ENCODE data around the gene CALCOCO1. TPM values are rescaled to one million over a fixed set of nuclear protein-coding genes. Genes with fewer than 3 reads are reported as not detected.

CALCOCO1 gene
- polyA plus RNA-seq, 3 donors, result 60.1 to 238 (median 69.6) TPM

DNA sequence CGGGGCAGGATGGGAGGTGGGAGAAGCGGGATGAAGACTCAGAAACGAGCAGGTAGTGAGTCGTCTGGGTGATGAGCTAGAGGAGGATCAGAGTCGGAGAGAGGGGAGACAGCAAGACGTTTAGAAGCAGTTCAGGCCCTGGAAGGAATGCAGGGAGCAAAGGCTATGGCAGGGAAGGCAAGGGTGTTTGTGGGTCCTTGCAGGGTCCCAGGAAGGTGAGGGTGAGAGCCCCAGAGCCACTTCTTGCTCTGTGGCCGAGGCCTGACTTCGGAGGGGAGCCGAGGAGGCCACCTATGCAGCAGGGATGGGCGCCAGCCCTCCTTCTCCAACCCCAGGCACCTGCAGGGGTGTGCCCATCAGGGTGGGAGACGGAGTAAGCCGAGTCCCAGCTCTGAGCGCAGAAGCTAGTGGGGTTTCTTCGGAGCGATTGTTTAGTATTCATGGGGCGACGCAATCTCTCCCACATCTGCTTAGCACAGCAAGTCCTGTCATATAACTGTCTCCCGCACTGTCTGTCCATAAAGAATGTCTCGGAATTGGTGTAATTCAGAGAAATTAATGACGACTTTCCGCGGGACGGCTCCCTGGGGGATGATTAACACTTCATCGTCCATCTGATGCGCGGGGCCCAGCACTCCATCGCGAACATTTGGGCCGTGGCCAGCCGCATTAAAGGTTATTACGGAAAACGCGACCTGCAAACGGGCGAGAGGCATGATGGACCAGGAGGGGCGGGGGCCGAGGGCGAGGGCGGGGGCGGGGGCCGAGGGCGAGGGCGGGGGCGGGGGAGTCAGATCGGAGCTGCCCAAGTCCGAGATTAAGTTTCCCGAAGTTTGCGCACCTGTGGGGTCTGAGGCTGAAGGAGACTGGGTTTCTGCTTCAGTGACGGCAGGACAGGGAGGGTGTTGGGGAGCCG is 12.2 kb upstream of the CALCOCO1 start:
- Histone ChIP-seq H3K4me1 (ENCODE audit: control insufficient read depth in 1 of 2, insufficient read depth in 2 of 2, low read length in 2 of 2) (peaks cover 0 to 10% of the 10 kb centered on the region in 2 donors), H3K4me3 (replicated peaks in 1 of 3; ENCODE audit: low read depth in 2 of 3, low read length in 3 of 3) (no peak overlapping the region), H3K79me2 (ENCODE audit: insufficient read depth, low read length) (no peaks in the 10 kb centered on the region), H3K27me3 (ENCODE audit: control insufficient read depth in 2 of 2, insufficient read depth in 2 of 2, low read length in 2 of 2) (peaks cover 61 to 85% of the 10 kb centered on the region in 2 donors), H3K27ac (ENCODE audit: low read depth in 1 of 2, low read length in 2 of 2) (no peak overlapping the region), H3K9me3 (replicated peaks in 1 of 2; ENCODE audit: control insufficient read depth in 1 of 2, insufficient read depth in 1 of 2, low read length in 2 of 2) (peaks cover 0 to 36% of the 10 kb centered on the region in 2 donors), H4K20me1 (ENCODE audit: insufficient read depth, low read length) (no peaks in the 10 kb centered on the region), H2AFZ (ENCODE audit: insufficient read depth, low read depth, low read length, poor library complexity, severe bottlenecking) (no peak overlapping the region), H3K36me3 (replicated peaks in 1 of 2; ENCODE audit: control insufficient read depth in 1 of 2, insufficient read depth in 2 of 2, low read length in 2 of 2) (no peaks in the 10 kb centered on the region), H3K4me2 (replicated peaks; ENCODE audit: extremely low read depth, low read length, poor library complexity, severe bottlenecking) (no peak overlapping the region), H3K9ac (ENCODE audit: insufficient read depth, low read length, poor library complexity, severe bottlenecking) (no peak overlapping the region)
- WGBS (ENCODE audit: insufficient coverage), result 7% methylated on average over 18 of the region's 50 CpGs
- DNase-seq, result no peak
- peaks cover 0 to 3% of the 10 kb centered on the region in 2 donors for H3K36me3 Mint-ChIP-seq
- H3K27me3 Mint-ChIP-seq (ENCODE audit: low read depth in 3 of 3), result peaks cover 13 to 70% (median 31%) of the 10 kb centered on the region in 3 donors
- intact Hi-C loops (cut with micrococcal nuclease), result no loop called here
- peak overlapping the region in 1 of 2 donors; percentile 83 for H3K4me3 Mint-ChIP-seq
- peaks cover 0 to 7% (median 0%) of the 10 kb centered on the region in 7 donors for H3K9me3 Mint-ChIP-seq
- H3K27ac Mint-ChIP-seq, result no peak overlapping the region
- TF ChIP-seq, protein P1, sequence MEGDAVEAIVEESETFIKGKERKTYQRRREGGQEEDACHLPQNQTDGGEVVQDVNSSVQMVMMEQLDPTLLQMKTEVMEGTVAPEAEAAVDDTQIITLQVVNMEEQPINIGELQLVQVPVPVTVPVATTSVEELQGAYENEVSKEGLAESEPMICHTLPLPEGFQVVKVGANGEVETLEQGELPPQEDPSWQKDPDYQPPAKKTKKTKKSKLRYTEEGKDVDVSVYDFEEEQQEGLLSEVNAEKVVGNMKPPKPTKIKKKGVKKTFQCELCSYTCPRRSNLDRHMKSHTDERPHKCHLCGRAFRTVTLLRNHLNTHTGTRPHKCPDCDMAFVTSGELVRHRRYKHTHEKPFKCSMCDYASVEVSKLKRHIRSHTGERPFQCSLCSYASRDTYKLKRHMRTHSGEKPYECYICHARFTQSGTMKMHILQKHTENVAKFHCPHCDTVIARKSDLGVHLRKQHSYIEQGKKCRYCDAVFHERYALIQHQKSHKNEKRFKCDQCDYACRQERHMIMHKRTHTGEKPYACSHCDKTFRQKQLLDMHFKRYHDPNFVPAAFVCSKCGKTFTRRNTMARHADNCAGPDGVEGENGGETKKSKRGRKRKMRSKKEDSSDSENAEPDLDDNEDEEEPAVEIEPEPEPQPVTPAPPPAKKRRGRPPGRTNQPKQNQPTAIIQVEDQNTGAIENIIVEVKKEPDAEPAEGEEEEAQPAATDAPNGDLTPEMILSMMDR (IDR thresholded peaks at IDR 0.05), result no peak
- H3K4me1 Mint-ChIP-seq, result peaks cover 22% of the 10 kb centered on the region

DNA sequence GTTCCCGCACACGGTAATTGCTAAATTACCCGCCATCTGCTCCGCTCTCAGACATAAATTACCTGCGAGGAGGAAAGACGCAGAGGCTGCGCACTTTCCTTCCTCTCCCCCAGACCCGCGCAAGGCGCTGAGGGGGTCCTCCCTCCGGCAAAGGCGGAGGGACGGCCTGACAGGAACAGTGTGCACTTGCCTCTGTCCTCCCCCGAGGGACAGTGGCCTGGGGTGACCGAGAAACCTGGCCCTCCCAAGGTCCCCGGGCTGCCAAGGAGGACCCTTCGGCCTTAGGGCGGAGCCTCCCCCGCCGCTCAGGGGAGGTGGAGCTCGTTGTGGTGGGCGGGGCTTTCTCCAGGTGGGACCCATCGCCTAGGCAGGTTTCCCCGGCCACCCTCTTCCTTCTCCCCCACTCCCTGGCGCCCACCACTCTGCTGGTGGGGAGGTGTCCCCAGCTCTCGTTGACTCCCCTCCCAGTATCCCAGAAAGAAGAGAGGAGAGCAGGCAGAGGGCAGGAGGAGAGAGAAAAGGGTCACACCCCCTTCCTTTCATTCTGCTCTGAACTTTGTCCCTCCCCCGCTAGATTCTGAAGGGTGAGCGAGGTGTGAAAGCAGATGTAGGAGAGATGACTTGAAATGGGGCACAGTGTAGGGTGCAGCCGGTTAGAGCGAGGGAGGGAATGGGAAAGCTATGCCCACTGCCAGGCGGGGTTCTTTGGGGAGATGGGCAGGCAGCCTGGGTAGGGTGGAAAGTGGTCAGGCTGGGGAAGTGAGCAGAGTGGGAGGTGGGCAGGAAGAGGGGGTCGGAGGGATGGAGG is 11.4 kb upstream of the CALCOCO1 start:
- H3K27ac ChIP-seq (ENCODE audit: low read depth in 1 of 2, low read length in 2 of 2), result no peak overlapping the region
- Mint-ChIP-seq H3K9me3 (peaks cover 0 to 7% (median 0%) of the 10 kb centered on the region in 7 donors), H3K4me3 (peak overlapping the region; percentile 16 to 83), H3K27me3 (ENCODE audit: low read depth in 3 of 3) (peaks cover 19 to 69% (median 32%) of the 10 kb centered on the region in 3 donors), H3K36me3 (peaks cover 0 to 3% of the 10 kb centered on the region in 2 donors), H3K4me1 (peaks cover 25% of the 10 kb centered on the region), H3K27ac (no peak overlapping the region)
- no peaks in the 10 kb centered on the region for H3K36me3 ChIP-seq (replicated peaks in 1 of 2; ENCODE audit: control insufficient read depth in 1 of 2, insufficient read depth in 2 of 2, low read length in 2 of 2)
- H3K9ac ChIP-seq (ENCODE audit: insufficient read depth, low read length, poor library complexity, severe bottlenecking), result no peak overlapping the region
- H2AFZ ChIP-seq (ENCODE audit: insufficient read depth, low read depth, low read length, poor library complexity, severe bottlenecking), result no peak overlapping the region
- peaks cover 58 to 84% of the 10 kb centered on the region in 2 donors for H3K27me3 ChIP-seq (ENCODE audit: control insufficient read depth in 2 of 2, insufficient read depth in 2 of 2, low read length in 2 of 2)
- H3K4me3 ChIP-seq (replicated peaks in 1 of 3; ENCODE audit: low read depth in 2 of 3, low read length in 3 of 3), result no peak overlapping the region
- H3K4me1 ChIP-seq (ENCODE audit: control insufficient read depth in 1 of 2, insufficient read depth in 2 of 2, low read length in 2 of 2), result peaks cover 0 to 10% of the 10 kb centered on the region in 2 donors
- no peaks in the 10 kb centered on the region for H4K20me1 ChIP-seq (ENCODE audit: insufficient read depth, low read length)
- 10% methylated on average over 6 of the region's 32 CpGs for WGBS (ENCODE audit: insufficient coverage)
- DNase-seq, result no peak
- TF ChIP-seq, protein P1 (IDR thresholded peaks at IDR 0.05), result no peak
- intact Hi-C loops (cut with micrococcal nuclease), result no loop called here
- no peaks in the 10 kb centered on the region for H3K79me2 ChIP-seq (ENCODE audit: insufficient read depth, low read length)
- no peak overlapping the region for H3K4me2 ChIP-seq (replicated peaks; ENCODE audit: extremely low read depth, low read length, poor library complexity, severe bottlenecking)
- peaks cover 0 to 36% of the 10 kb centered on the region in 2 donors for H3K9me3 ChIP-seq (replicated peaks in 1 of 2; ENCODE audit: control insufficient read depth in 1 of 2, insufficient read depth in 1 of 2, low read length in 2 of 2)
